GM20000 (cell line): Measurements from ENCODE around the gene RASGRF2.
"Not testable (repeated sequence)": the region's sequence is repeated elsewhere in the genome, so short reads cannot be mapped to it uniquely, and the experiment has no call there.

Experiments
- DNase-seq: peaks from one replicate; pipeline ENCODE4 v3.0.0; 2012; ENCODE audit warnings: low spot score
- TF ChIP-seq, protein P1 (sequence below): IDR thresholded peaks from 2 replicates; pipeline ENCODE4 v1.5.1; 2012; ENCODE audit warnings: mild to moderate bottlenecking, control low read depth; ENCODE audit errors: extremely low read depth, missing control alignments

The RASGRF2 gene

DNA sequence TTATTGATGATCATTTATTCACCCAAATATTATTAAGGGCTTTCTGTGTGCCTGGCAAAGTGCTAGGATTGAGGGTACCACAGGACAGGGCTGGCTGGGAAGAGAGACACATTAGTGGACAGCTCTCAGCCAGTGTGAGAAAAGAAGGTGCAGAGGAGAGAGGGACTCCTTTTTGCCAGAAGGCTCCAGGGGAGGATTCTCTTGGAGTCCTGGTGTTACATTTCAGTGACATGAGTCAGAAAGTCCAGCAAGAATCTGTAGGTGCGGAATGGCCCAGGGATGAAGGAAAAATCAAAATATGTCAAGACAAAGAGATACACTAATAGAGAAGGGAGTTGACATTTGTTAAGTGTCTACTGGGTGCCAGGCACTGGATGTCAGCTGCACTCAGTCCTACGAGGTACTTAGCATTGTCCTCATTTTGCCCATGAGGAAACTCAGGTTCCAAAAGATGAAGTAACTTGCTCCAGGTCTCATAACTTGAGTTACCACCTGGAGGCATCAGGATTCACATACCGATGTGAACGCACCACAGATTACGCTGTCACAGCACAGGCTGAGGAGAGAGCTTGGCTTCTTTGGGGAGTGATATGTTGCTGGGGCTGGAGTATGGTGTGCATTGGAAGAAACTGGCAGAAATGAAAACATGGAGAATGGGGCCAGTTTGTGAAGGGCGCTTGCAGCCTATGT, 60.5 kb downstream of the RASGRF2 start:
- DNase-seq: no peak
- TF ChIP-seq, protein P1, sequence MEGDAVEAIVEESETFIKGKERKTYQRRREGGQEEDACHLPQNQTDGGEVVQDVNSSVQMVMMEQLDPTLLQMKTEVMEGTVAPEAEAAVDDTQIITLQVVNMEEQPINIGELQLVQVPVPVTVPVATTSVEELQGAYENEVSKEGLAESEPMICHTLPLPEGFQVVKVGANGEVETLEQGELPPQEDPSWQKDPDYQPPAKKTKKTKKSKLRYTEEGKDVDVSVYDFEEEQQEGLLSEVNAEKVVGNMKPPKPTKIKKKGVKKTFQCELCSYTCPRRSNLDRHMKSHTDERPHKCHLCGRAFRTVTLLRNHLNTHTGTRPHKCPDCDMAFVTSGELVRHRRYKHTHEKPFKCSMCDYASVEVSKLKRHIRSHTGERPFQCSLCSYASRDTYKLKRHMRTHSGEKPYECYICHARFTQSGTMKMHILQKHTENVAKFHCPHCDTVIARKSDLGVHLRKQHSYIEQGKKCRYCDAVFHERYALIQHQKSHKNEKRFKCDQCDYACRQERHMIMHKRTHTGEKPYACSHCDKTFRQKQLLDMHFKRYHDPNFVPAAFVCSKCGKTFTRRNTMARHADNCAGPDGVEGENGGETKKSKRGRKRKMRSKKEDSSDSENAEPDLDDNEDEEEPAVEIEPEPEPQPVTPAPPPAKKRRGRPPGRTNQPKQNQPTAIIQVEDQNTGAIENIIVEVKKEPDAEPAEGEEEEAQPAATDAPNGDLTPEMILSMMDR: no peak

DNA sequence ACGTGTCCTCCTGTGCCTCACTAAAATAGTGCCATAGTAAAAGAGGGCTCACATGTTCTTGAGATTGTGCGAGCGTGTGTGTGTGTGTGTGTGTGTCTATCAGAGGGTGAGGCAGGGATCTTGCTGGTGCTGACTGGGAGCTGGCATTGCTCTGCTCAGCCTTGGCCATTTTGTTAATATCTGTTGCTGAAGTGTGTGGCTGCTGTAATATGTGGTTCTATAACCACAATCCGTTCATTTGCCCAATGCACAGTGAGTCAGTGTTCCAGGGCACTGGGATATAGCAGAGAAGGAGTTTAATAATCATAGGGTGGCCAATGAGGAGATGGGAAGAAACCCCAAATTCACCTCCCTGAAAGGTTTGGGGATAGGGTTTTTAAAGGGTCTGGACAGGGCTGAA, 61.3 kb downstream of the RASGRF2 start:
- DNase-seq: no peak
- TF ChIP-seq, protein P1: no peak

DNA sequence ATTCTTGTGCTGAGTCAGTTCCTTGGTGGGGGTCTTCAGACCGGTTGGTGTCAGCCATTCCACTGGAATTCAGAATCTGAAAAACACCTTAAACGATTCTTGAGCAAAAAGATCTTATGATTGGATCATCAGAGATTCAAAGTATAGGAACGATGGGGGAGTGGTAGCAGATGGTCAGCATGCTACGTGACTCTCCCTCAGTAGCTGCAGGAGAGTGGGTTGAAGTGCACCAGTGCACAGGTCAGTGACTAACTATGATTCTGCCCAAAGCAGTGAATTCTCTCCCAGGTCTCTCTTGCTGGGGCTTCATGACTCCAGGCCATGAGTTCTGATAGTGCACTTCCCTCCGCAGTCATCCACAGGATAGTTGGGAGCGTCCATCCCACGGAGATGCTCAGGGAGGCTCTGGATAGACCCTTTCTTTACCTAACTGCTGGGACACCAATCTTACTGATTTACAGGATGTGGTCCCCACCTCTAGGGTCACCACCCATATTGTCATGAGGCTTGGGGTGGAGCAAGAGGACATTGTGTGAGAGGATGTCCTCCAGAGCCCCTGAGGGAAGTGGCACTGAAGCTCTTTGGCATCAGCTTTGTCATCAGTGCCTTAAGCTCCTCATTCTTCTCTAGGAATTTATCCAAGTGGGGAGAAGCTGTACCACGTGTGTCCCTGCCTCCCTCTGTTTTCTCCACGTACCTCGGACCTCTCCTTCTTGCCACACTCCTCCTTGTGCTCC, 62.0 kb downstream of the RASGRF2 start:
- TF ChIP-seq, protein P1: no peak
- DNase-seq: no peak

DNA sequence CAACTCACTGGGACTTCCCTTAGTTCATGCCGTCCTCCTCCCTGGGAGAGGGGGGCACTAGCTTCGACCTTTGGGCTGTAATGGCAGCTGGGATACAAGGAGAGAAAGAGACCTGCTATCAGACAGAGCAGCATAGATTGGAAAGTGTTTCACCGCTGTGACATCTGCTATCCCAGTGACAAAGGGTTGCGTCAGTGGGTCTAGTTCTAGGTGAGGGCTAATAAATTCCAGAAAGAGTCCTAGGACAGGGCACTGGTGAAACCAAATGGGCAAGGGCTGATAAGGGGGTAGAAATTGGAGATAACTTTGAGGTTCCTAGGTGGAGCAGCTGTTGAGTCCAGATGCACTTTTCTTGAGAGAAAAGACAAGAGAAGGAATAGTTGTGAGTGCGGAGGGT, 62.5 kb downstream of the RASGRF2 start:
- DNase-seq: no peak
- TF ChIP-seq, protein P1: no peak

DNA sequence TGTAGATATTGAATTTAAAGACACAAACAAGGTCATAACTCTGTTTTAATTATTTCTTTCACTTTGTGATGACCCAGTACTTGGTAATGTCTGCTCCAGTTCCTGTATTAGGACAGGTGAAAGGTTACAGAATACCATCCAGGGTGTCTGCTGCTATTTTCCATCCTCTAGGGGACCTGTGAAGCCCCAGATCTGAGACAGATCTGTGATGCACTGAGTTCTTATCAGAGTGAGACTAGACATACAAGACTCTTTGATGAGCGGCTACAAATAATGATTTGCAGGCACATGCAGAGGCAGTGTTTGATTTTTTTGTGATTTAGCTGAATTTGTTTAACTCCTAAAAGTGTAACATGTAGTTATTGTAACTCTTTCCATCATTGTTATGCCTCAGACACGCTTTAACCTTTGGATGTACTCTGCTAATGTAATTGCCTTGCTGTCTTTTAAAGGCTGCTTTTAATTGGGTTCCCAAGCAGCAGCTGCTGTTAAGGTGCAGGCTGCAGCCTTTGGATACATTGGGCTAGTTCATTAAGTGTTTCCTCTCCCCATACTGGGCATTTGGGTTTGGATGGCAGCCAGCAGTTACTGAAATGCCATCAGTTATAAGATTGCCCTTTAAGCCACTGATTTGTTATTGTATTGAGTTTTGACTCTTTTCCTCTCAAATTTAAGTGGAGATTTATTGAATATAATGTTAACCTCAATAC, 63.3 kb downstream of the RASGRF2 start:
- no peak for DNase-seq
- TF ChIP-seq, protein P1: no peak

DNA sequence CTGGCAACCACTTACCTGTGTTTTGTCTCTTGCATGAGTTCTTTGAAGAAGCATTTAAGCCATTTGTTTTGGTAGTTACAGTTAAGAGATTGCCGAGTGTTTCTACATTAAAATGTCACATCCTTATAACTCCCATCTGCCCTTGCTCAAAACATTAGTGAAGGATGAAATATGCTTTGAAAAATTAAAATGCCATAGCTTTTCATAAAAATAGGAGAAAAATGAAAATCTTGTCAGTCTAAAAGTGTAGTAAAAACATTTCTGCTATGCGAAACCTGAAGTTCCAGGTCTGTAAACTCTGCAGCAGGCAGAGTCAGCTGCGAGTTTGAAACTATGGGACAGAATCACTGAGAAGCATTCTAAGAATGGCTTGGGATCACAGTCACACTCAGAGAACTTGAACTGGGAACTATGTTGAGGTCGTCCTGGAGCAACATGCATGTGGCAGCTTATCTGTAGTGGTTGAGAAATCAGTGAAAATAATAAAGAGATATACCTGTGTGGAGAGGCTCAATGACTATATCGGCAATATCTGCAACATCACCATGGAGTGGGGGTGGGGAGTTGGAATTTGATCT, 67.4 kb downstream of the RASGRF2 start:
- DNase-seq: no peak
- TF ChIP-seq, protein P1: no peak

DNA sequence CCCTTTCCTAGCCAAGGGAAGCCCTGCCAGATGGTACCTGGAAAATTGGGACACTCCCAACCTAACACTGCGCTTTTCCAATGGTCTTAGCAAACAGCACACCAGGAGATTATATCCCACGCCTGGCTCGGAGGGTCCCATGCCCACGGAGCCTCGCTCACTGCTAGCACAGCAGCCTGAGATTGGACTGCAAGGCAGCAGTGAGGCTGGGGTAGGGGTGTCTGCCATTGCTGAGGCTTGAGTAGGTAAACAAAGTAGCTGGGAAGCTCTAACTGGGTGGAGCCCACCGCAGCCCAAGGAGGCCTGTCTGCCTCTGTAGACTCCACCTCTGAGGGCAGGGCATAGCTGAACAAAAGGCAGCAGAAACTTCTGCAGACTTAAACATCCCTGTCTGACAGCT, 68.7 kb downstream of the RASGRF2 start:
- not testable (repeated sequence) for DNase-seq

DNA sequence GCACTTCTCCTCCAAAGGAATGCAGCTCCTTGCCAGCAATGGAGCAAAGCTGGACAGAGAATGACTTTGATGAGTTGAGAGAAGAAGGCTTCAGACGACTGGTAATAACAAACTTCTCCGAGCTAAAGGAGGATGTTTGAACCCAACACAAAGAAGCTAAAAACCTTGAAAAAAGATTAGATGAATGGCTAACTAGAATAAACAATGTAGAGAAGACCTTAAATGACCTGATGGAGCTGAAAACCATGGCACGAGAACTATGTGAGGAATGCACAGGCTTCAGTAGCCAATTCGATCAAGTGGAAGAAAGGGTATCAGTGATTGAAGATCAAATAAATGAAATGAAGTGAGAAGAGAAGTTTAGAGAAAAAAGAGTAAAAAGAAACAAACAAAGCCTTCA, 69.6 kb downstream of the RASGRF2 start:
- DNase-seq: not testable (repeated sequence)

DNA sequence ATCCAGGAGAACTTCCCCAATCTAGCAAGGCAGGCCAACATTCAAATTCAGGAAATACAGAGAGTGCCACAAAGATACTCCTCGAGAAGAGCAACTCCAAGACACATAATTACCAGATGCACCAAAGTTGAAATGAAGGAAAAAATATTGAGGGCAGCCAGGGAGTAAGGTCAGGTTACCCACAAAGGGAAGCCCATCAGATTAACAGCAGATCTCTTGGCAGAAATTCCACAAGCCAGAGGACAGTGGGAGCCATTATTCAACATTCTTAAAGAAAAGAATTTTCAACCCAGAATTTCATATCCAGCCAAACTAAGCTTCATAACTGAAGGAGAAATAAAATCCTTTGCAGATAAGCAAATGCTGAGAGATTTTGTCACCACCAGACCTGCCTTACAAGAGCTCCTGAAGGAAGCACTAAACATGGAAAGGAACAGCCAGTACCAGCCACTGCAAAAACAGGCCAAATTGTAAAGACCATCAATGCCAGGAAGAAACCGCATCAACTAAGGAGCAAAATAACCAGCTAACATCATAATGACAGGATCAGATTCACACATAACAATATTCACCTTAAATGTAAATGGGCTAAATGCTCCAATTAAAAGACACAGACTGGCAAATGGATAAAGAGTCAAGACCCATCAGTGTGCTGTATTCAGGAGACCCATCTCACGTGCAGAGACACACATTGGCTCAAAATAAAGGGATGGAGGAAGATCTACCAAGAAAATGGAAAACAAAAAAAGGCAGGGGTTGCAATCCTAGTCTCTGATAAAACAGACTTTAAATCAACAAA, 70.3 kb downstream of the RASGRF2 start:
- DNase-seq: not testable (repeated sequence)
